Keratinocyte (primary cell): Measurements from ENCODE around the gene CACNB2. TPM values are rescaled to one million over a fixed set of nuclear protein-coding genes. Genes with fewer than 3 reads are reported as not detected.

Experiments used
- DNase-seq: peaks from one replicate; pipeline ENCODE4 v3.0.0-alpha.2; 2011; ENCODE audit warnings: low read depth, missing footprints, low spot score
- FAIRE-seq: peaks from 2 replicates; lab custom pipeline; 2011; peaks lifted over from hg19 to GRCh38; lab: Jason Lieb, UNC
- H2AFZ ChIP-seq: 2 replicates; pipeline ENCODE4 v1.6.0; 2012; ENCODE audit warnings: low read length, control low read depth, inconsistent platforms; ENCODE audit not compliant: control insufficient read depth
- H3K27ac ChIP-seq: 2 replicates; pipeline ENCODE4 v1.5.1; 2011; ENCODE audit warnings: low read length; ENCODE audit not compliant: control insufficient read depth, insufficient read depth
- H3K27me3 ChIP-seq: 3 replicates; pipeline ENCODE4 v1.6.0; 2011; ENCODE audit warnings: low read length; ENCODE audit not compliant: control insufficient read depth, insufficient read depth; ENCODE audit errors: extremely low read depth
- H3K36me3 ChIP-seq, 2 experiments: 2 replicates in 1 of 2; 3 replicates in 1 of 2; pipeline ENCODE4 v1.5.1; 2011; ENCODE audit warnings: low read length in 2 of 2, mild to moderate bottlenecking in 1 of 2; ENCODE audit not compliant: control insufficient read depth in 2 of 2, insufficient read depth in 2 of 2; ENCODE audit errors: extremely low read depth in 1 of 2
- H3K4me1 ChIP-seq: 3 replicates; pipeline ENCODE4 v1.5.1; 2011; ENCODE audit warnings: low read length; ENCODE audit not compliant: control insufficient read depth, insufficient read depth; ENCODE audit errors: extremely low read depth
- H3K4me2 ChIP-seq: 3 replicates; pipeline ENCODE4 v1.6.0; 2011; ENCODE audit warnings: low read depth, low read length; ENCODE audit not compliant: control insufficient read depth, insufficient read depth; ENCODE audit errors: extremely low read depth
- H3K4me3 ChIP-seq, 3 experiments: fragments of 200-600 bp in 1 of 3; sonication (generic) in 1 of 3; 2 replicates in 2 of 3; 3 replicates in 1 of 3; pipeline ENCODE4 v1.5.1; 2011 to 2016; ENCODE audit warnings: low read length in 3 of 3, mild to moderate bottlenecking in 3 of 3, control low read depth in 2 of 3, inconsistent platforms in 1 of 3, low read depth in 1 of 3, mixed read lengths in 1 of 3, mixed run types in 1 of 3, moderate library complexity in 1 of 3; ENCODE audit not compliant: control insufficient read depth in 2 of 3, insufficient read depth in 2 of 3; ENCODE audit errors: extremely low read depth in 1 of 3
- H3K79me2 ChIP-seq: 2 replicates; pipeline ENCODE4 v1.6.0; 2012; ENCODE audit warnings: low read length; ENCODE audit not compliant: control insufficient read depth, insufficient read depth
- H3K9ac ChIP-seq: 3 replicates; pipeline ENCODE4 v1.6.0; 2011; ENCODE audit warnings: low read length; ENCODE audit not compliant: control insufficient read depth, insufficient read depth; ENCODE audit errors: extremely low read depth
- H3K9me1 ChIP-seq: 3 replicates; pipeline ENCODE4 v1.6.0; 2011; ENCODE audit warnings: low read length; ENCODE audit not compliant: control insufficient read depth, insufficient read depth; ENCODE audit errors: extremely low read depth
- H3K9me3 ChIP-seq: 2 replicates; pipeline ENCODE4 v1.5.1; 2012; ENCODE audit warnings: low read depth, low read length; ENCODE audit not compliant: control insufficient read depth
- H4K20me1 ChIP-seq: 3 replicates; pipeline ENCODE4 v1.6.0; 2011; ENCODE audit warnings: low read length; ENCODE audit not compliant: control insufficient read depth, insufficient read depth; ENCODE audit errors: extremely low read depth
- CTCF ChIP-seq, 3 experiments: IDR thresholded peaks in 1 of 3; conservative IDR thresholded peaks in 1 of 3; optimal IDR thresholded peaks in 1 of 3; 2 replicates in 2 of 3; 3 replicates in 1 of 3; pipeline versions ENCODE3 to v1.5.1; 2011; ENCODE audit warnings: low read length in 3 of 3, mild to moderate bottlenecking in 3 of 3, moderate library complexity in 2 of 3, control low read depth in 1 of 3, inconsistent platforms in 1 of 3; ENCODE audit not compliant: insufficient read depth in 2 of 3; ENCODE audit errors: extremely low read depth in 1 of 3
- EZH2 ChIP-seq: IDR thresholded peaks from one replicate; pipeline ENCODE4 v1.6.1; 2012; ENCODE audit warnings: inconsistent platforms, mild to moderate bottlenecking, low read length, moderate library complexity
- dilution Hi-C: fragments of 300-500 bp; cut with MboI; formaldehyde crosslinking; loops from one replicate; pipeline ENCODE4 v1.7.0; 2020; ENCODE audit warnings: low sequenced_read_pairs; ENCODE audit not compliant: extremely low pct_ligation_motif_present
- polyA plus RNA-seq, 5 experiments: library from polyadenylated mRNA; depleted of rRNA in 3 of 5; stranded (reverse) in 3 of 5; stranded (forward) in 1 of 5; unstranded in 1 of 5; fragments of >200 nt; gene quantifications; 1 replicate in 1 of 5; 2 replicates in 3 of 5; 3 replicates in 1 of 5; pipeline versions ENCODE4 v1.2.1 to v1.2.3, GENCODE V29; 2011 to 2012; ENCODE audit warnings: missing spikeins in 2 of 5, low read depth in 1 of 5, low replicate concordance in 1 of 5

The CACNB2 gene
- polyA plus RNA-seq, 1 donor (not counting 4 experiments of a cell fraction or from before 2014, with no cell fraction given), result 0.03 TPM

- H3K9ac ChIP-seq, result no peak overlapping the region
- dilution Hi-C loops, result no loop called here
- H3K36me3 ChIP-seq, result no peaks in the 10 kb centered on the region
- H2AFZ ChIP-seq, result no peak overlapping the region
- no peaks in the 10 kb centered on the region for H4K20me1 ChIP-seq
- DNase-seq (no peak), FAIRE-seq (no peak)
- H3K9me1 ChIP-seq, result no peaks in the 10 kb centered on the region
- no peaks in the 10 kb centered on the region for H3K4me1 ChIP-seq
- no peaks in the 10 kb centered on the region for H3K27me3 ChIP-seq
- H3K9me3 ChIP-seq, result no peaks in the 10 kb centered on the region
- no peaks in the 10 kb centered on the region for H3K79me2 ChIP-seq
- no peak overlapping the region for H3K27ac ChIP-seq
- H3K4me3 ChIP-seq, result no peak overlapping the region
- H3K4me2 ChIP-seq, result no peak overlapping the region
- TF ChIP-seq EZH2, result no peak
- TF ChIP-seq CTCF (optimal IDR thresholded peaks at IDR 0.05 in 1 of 3, IDR thresholded peaks at IDR 0.05 in 1 of 3, conservative IDR thresholded peaks at IDR 0.05 in 1 of 3; ENCODE audit: extremely low read depth in 1 of 3, insufficient read depth in 2 of 3, low read length in 3 of 3), result no peak
These were observed 120.9 kb downstream of the CACNB2 start for GRCh38 chr10:18261063-18261610.

GRCh38 chr10:18261768-18262231 is 121.6 kb downstream of the CACNB2 start:
- Histone ChIP-seq H3K27ac (no peak overlapping the region), H2AFZ (no peak overlapping the region), H3K36me3 (no peaks in the 10 kb centered on the region), H3K9me3 (no peaks in the 10 kb centered on the region), H3K79me2 (no peaks in the 10 kb centered on the region), H3K9me1 (no peaks in the 10 kb centered on the region), H3K9ac (no peak overlapping the region), H3K4me3 (no peak overlapping the region), H3K27me3 (no peaks in the 10 kb centered on the region), H4K20me1 (no peaks in the 10 kb centered on the region), H3K4me2 (no peak overlapping the region), H3K4me1 (no peaks in the 10 kb centered on the region)
- TF ChIP-seq EZH2 (no peak), CTCF (optimal IDR thresholded peaks at IDR 0.05 in 1 of 3, IDR thresholded peaks at IDR 0.05 in 1 of 3, conservative IDR thresholded peaks at IDR 0.05 in 1 of 3; ENCODE audit: extremely low read depth in 1 of 3, insufficient read depth in 2 of 3, low read length in 3 of 3) (no peak)
- FAIRE-seq (no peak), DNase-seq (no peak)
- dilution Hi-C loops, result no loop called here
